GM23248 (cell line): Measurements from ENCODE around the gene FYB1. TPM values are rescaled to one million over a fixed set of nuclear protein-coding genes. Genes with fewer than 3 reads are reported as not detected.

Experiments
- DNase-seq: peaks from one replicate; pipeline ENCODE4 v3.0.0-alpha.2; 2015
- H2AFZ ChIP-seq: fragments of 200-600 bp; sonication (generic); 2 replicates; pipeline ENCODE4 v1.6.1; 2016; ENCODE audit warnings: antibody characterized with exemption
- H3F3A ChIP-seq: fragments of 200-600 bp; sonication (generic); 2 replicates; pipeline ENCODE4 v1.6.1; 2016; ENCODE audit warnings: mild to moderate bottlenecking, antibody characterized with exemption, mixed run types; ENCODE audit not compliant: insufficient read depth
- H3K27ac ChIP-seq: fragments of 200-600 bp; sonication (generic); 2 replicates; pipeline ENCODE4 v1.5.1; 2016; ENCODE audit warnings: mild to moderate bottlenecking
- H3K27me3 ChIP-seq: fragments of 200-600 bp; sonication (generic); replicated peaks from 2 replicates; pipeline ENCODE4 v1.6.1; 2016; ENCODE audit warnings: mild to moderate bottlenecking; ENCODE audit not compliant: insufficient read depth
- H3K36me3 ChIP-seq: fragments of 200-600 bp; sonication (generic); 2 replicates; pipeline ENCODE4 v1.6.1; 2016; ENCODE audit warnings: low read depth, mild to moderate bottlenecking
- H3K4me1 ChIP-seq: fragments of 200-600 bp; sonication (generic); 2 replicates; pipeline ENCODE4 v1.6.1; 2016; ENCODE audit warnings: mild to moderate bottlenecking; ENCODE audit not compliant: insufficient read depth
- H3K4me2 ChIP-seq: fragments of 200-600 bp; sonication (generic); one replicate; pipeline ENCODE4 v1.6.1; 2016; ENCODE audit warnings: mild to moderate bottlenecking; ENCODE audit not compliant: unreplicated experiment
- H3K4me3 ChIP-seq: fragments of 200-600 bp; sonication (generic); 2 replicates; pipeline ENCODE4 v1.5.1; 2016; ENCODE audit warnings: mild to moderate bottlenecking
- H3K79me2 ChIP-seq: fragments of 200-600 bp; sonication (generic); 2 replicates; pipeline ENCODE4 v1.6.1; 2016; ENCODE audit warnings: mild to moderate bottlenecking; ENCODE audit not compliant: insufficient read depth
- H3K9ac ChIP-seq: fragments of 200-600 bp; sonication (generic); 2 replicates; pipeline ENCODE4 v1.6.1; 2016; ENCODE audit warnings: mild to moderate bottlenecking
- H3K9me2 ChIP-seq: fragments of 200-600 bp; sonication (generic); 2 replicates; pipeline ENCODE4 v1.6.1; 2016; ENCODE audit warnings: mixed run types, mild to moderate bottlenecking, moderate library complexity; ENCODE audit not compliant: insufficient read depth
- H3K9me3 ChIP-seq: fragments of 200-600 bp; sonication (generic); one replicate; pipeline ENCODE4 v1.6.1; 2017; ENCODE audit warnings: low read depth
- H4K20me1 ChIP-seq: fragments of 200-600 bp; sonication (generic); 2 replicates; pipeline ENCODE4 v1.6.0; 2016; ENCODE audit not compliant: insufficient read depth
- EZH2 ChIP-seq: fragments of 200-600 bp; sonication (generic); IDR thresholded peaks from 2 replicates; pipeline ENCODE4 v1.6.1; 2018; ENCODE audit warnings: antibody characterized with exemption, mild to moderate bottlenecking; ENCODE audit not compliant: insufficient read depth, poor library complexity, severe bottlenecking
- EZH2phosphoT487 ChIP-seq: fragments of 200-600 bp; sonication (generic); IDR thresholded peaks from 2 replicates; pipeline ENCODE4 v1.6.1; 2018; ENCODE audit warnings: antibody characterized with exemption, moderate library complexity, mild to moderate bottlenecking, low read depth; ENCODE audit not compliant: insufficient read depth
- WGBS, 2 experiments: methylation state at CpG; one replicate each; pipeline ENCODE4 v1.1.6; 2015 to 2017; ENCODE audit warnings: low lambda C conversion rate in 2 of 2, low coverage in 1 of 2; ENCODE audit errors: missing lambda C conversion rate in 2 of 2; 5-methylcytosine and 5-hydroxymethylcytosine counted together
- in situ Hi-C: fragments of 300-500 bp; cut with MboI; formaldehyde crosslinking; loops from 2 replicates; pipeline ENCODE4 v1.15.0; 2020
- polyA plus RNA-seq: library from polyadenylated mRNA; unstranded; fragments of >200 nt; fragmentation: Nextera tagmentation; extraction: Ambion mirVana; gene quantifications from 2 replicates; pipeline ENCODE4 v1.2.1, GENCODE V29; 2016
- total RNA-seq: library from RNA; depleted of rRNA; stranded (reverse); fragments of >200 nt; shearing (Covaris generic); gene quantifications from 2 replicates; pipeline ENCODE4 v1.2.3, GENCODE V29; 2014

FYB1 gene
- total and polyA plus RNA-seq, 2 experiments from 2014 or later = 0.11 TPM; not detected in 1

DNA sequence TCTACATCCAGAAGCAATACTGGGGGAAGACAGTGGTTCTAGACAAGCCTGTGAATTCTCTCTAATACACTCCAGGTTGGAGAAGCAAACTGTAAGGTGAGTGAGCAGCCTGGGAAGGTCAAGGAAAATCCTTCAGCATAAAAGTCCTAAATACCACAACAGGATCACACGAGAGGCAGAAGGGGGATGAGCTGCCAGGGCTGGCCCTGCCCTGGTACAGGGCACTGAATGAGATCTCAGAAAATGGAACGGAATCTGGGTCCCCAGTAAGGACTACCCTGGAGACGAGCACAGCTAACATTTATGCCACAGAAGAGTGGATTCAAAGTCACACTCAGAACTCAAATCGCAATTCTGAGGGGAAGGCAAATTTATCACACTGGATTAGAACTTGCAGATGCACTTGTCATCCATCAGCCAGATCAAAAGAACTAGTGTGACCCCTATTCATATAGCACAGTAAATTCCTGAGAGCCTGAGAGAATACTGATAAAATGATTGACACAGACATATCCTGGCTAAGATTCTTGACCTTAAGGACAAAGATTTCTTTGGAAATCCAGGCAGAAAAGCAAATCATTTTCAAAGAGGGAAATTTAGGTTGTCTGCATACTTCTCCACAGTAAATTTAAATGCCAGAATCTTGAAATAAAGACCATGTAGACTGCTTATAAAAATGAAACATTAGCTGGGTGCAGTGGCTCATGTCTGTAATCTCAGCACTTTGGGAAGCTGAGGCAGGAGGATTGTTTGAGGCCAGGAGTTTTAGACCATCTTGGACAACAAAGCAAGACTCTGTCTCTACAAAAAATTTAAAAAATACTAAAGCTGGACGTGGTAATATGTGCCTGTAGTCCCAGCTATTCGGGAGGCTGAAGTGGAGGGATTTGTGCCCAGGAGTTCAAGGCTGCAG, 25.6 kb downstream of the FYB1 start:
- Histone ChIP-seq H4K20me1 (no peaks in the 10 kb centered on the region), H3K4me3 (no peak overlapping the region), H3K4me2 (no peak overlapping the region), H3K4me1 (peaks cover 32% of the 10 kb centered on the region), H3F3A (peaks cover 22% of the 10 kb centered on the region), H3K9me3 (no peaks in the 10 kb centered on the region), H3K9ac (no peak overlapping the region; the same call in 1 of the 2 replicates), H3K79me2 (no peaks in the 10 kb centered on the region), H2AFZ (peak overlapping the region; percentile 32; the same call in 1 of the 2 replicates), H3K36me3 (no peaks in the 10 kb centered on the region), H3K9me2 (no peaks in the 10 kb centered on the region), H3K27ac (peak overlapping the region; percentile 93; the same call in 1 of the 2 replicates), H3K27me3 (no peaks in the 10 kb centered on the region)
- no peak for DNase-seq
- in situ Hi-C loops = no loop called here
- WGBS, 2 experiments = 74 to 83% methylated on average over 6 of the region's 6 CpGs
- TF ChIP-seq EZH2phosphoT487 (no peak), EZH2 (no peak)

DNA sequence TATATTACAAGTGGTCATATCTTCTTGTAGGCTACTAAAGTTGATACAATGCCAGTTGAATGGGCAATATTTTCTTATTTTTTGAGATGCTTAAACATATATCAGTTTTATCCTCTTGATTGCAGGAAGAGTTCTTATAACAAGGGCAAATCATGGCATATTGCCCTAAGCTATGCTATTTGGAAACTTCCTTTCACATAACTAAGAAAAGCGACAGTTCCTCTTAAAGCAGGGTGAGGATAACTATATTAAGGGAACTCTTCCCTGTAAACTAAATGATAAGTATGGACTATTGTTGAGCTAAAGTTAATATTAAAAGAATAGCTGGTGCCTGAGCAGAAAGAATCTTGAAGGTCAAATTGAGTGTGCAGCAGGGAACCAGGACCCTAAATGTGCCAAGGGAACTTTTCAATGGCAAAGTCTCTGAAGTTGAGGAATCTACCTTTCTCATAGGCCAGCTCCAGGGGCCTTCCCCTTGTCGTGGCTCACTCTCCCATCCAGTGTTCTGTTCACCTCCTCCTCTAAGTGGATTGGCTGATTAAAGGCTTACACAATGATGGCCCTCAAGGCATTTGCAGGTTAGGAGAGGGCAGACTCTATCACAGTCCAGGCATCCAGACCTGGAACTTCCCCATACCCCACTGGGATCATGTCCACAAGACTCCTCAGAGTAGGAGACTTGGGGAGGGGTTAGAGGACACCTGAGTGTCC, 26.8 kb downstream of the FYB1 start:
- Histone ChIP-seq H3K27ac (no peak overlapping the region), H3K27me3 (no peaks in the 10 kb centered on the region), H4K20me1 (no peaks in the 10 kb centered on the region), H3K4me3 (no peak overlapping the region), H3K4me1 (peaks cover 32% of the 10 kb centered on the region), H3K9me3 (no peaks in the 10 kb centered on the region), H3K9me2 (no peaks in the 10 kb centered on the region), H3F3A (peaks cover 22% of the 10 kb centered on the region), H3K9ac (no peak overlapping the region), H2AFZ (no peak overlapping the region), H3K36me3 (no peaks in the 10 kb centered on the region), H3K4me2 (no peak overlapping the region), H3K79me2 (no peaks in the 10 kb centered on the region)
- no peak for TF ChIP-seq EZH2phosphoT487
- TF ChIP-seq EZH2 = no peak
- in situ Hi-C loops = no loop called here
- 95 to 97% methylated on average over 2 of the region's 2 CpGs for WGBS, 2 experiments
- no peak for DNase-seq

DNA sequence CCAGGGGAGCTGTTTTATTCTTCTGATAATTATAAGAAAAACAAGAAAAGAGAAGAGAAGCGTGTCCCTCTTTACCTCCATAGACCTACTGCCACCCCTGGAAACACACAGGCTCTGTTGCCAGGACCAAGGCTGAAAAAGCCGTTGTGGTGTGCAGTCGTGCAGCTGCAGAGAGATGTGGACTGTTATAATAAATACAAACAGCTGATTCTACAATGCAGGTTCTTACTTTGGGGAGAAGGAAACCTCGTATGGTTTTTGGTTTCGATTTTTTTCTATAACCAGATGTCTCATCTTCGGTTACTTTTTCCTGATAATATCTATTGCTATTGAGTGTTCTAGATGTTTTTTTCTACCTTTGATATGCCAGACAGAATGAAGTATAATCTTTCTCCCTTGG, 28.1 kb downstream of the FYB1 start:
- 0 out of 2 replicates have a peak overlapping the region, but pooled peaks have one; percentile 6 for H2AFZ ChIP-seq
- no peak for DNase-seq
- H3K4me3 ChIP-seq = no peak overlapping the region
- H3F3A ChIP-seq = peaks cover 10% of the 10 kb centered on the region
- H4K20me1 ChIP-seq = no peaks in the 10 kb centered on the region
- in situ Hi-C loops = no loop called here
- H3K27ac ChIP-seq = no peak overlapping the region
- H3K9me3 ChIP-seq = no peaks in the 10 kb centered on the region
- H3K36me3 ChIP-seq = no peaks in the 10 kb centered on the region
- peaks cover 19% of the 10 kb centered on the region for H3K4me1 ChIP-seq
- no peaks in the 10 kb centered on the region for H3K79me2 ChIP-seq
- no peaks in the 10 kb centered on the region for H3K27me3 ChIP-seq
- 39 to 40% methylated on average over 6 of the region's 6 CpGs for WGBS, 2 experiments
- peaks cover 3% of the 10 kb centered on the region; the same call in 1 of the 2 replicates for H3K9me2 ChIP-seq
- H3K4me2 ChIP-seq = no peak overlapping the region
- H3K9ac ChIP-seq = no peak overlapping the region
- no peak for TF ChIP-seq EZH2phosphoT487
- TF ChIP-seq EZH2 = no peak

DNA sequence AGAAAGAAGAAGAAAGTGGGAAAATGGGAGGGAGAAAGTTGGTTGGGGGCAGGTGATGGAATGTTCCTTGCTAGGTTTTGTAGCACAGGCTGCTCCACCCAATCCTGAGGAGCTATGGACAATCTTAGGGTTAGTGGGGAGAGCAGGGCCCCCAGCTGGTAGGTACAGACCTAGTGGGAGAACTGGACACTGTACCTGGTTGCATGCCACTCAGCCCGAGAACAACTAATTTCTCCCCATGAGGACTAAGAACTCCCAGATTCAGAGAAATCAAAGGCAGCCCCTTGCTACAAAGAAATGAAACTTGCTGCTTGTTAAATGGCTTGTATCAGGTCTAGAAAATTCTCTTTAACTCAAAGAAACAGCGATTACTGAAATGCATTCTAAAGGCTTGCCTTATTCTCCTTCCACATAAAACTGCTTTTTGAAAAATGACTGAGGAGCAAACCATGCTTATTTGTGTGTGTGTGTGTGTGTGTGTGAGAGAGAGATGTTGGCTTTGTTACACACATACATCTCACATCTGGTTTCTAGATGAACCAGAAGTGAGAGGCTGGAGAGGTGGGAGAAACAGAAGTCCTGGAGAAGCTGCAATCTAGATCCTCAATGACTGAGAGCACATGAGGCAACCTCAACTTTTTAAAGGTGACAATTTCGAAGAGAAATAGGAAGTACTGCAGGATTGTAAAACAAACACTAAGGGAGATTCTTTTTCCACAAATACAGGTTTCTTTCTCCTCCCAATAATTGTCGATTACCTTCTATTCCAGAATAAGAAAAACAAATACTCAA, 28.9 kb downstream of the FYB1 start:
- H3K79me2 ChIP-seq = no peaks in the 10 kb centered on the region
- no peaks in the 10 kb centered on the region for H3K36me3 ChIP-seq
- no peak for DNase-seq
- no peak overlapping the region for H3K4me2 ChIP-seq
- H3K9ac ChIP-seq = no peak overlapping the region
- H3K4me1 ChIP-seq = peaks cover 12% of the 10 kb centered on the region
- H3F3A ChIP-seq = peaks cover 6% of the 10 kb centered on the region
- peaks cover 3% of the 10 kb centered on the region; the same call in 1 of the 2 replicates for H3K9me2 ChIP-seq
- in situ Hi-C loops = no loop called here
- H3K27me3 ChIP-seq = no peaks in the 10 kb centered on the region
- no peak overlapping the region for H3K27ac ChIP-seq
- TF ChIP-seq EZH2phosphoT487 (no peak), EZH2 (no peak)
- H2AFZ ChIP-seq = no peak overlapping the region
- no peaks in the 10 kb centered on the region for H3K9me3 ChIP-seq
- no peak overlapping the region for H3K4me3 ChIP-seq
- H4K20me1 ChIP-seq = no peaks in the 10 kb centered on the region
- WGBS, 2 experiments = 71% methylated on average over 4 of the region's 4 CpGs
